Measurements from ENCODE around the gene CDH13. TPM values are rescaled to one million over a fixed set of nuclear protein-coding genes. Genes with fewer than 3 reads are reported as not detected.

The CDH13 gene
- total and polyA plus RNA-seq, 9 of the 15 experiments (the other 6 are each of a cell fraction or from before 2014, with no cell fraction given), result 0.03 TPM; not detected in 8

GRCh38 chr16:83807710-83808572 is 1181.2 kb downstream of the CDH13 start, which contains the start of gene HSBP1 (continued):
- TF ChIP-seq ZNF518B (CRISPR knock-in tag; IDR thresholded peaks at IDR 0.05) (no peak), ZNF778 (CRISPR knock-in tag; IDR thresholded peaks at IDR 0.05) (no peak), ZNF436 (CRISPR knock-in tag; IDR thresholded peaks at IDR 0.05) (no peak), ATF6 (CRISPR knock-in tag; IDR thresholded peaks at IDR 0.05) (no peak), TSHZ1 (CRISPR knock-in tag; IDR thresholded peaks at IDR 0.05) (no peak), RBBP5 (IDR thresholded peaks at IDR 0.05; ENCODE audit: borderline replicate concordance, insufficient read depth, low read length, poor library complexity, severe bottlenecking) (peak; percentile 96), MTF1 (CRISPR knock-in tag; IDR thresholded peaks at IDR 0.05; ENCODE audit: borderline replicate concordance) (no peak), E2F5 (CRISPR knock-in tag; IDR thresholded peaks at IDR 0.05) (no peak), OTX1 (CRISPR knock-in tag; IDR thresholded peaks at IDR 0.05) (0 out of 2 replicates have a peak, but pooled peaks have one; percentile 26), ZHX1 (conservative IDR thresholded peaks at IDR 0.05; ENCODE audit: low read length) (peak; percentile 82), ZNF561 (CRISPR knock-in tag; conservative IDR thresholded peaks at IDR 0.05) (no peak)

Measured in K562 (cell line).